Prostate gland (tissue), 2 donors: Measurements from ENCODE around the gene STOX2. TPM values are rescaled to one million over a fixed set of nuclear protein-coding genes. Genes with fewer than 3 reads are reported as not detected.

Experiments used
- DNase-seq: peaks from one replicate; pipeline ENCODE4 v3.0.0-alpha.2; 2019; ENCODE audit warnings: low spot score
- H3K27ac ChIP-seq, 2 donors: fragments of 200-600 bp; sonication (generic); 2 replicates each; pipeline ENCODE4 v1.5.1; 2017 to 2019
- H3K27me3 ChIP-seq: fragments of 200-600 bp; sonication (generic); replicated peaks from 2 replicates; pipeline ENCODE4 v1.5.1; 2019; ENCODE audit not compliant: insufficient read depth
- H3K36me3 ChIP-seq, 2 donors: fragments of 200-600 bp; sonication (generic); 1 replicate in 1 of 2; 2 replicates in 1 of 2; pipeline versions ENCODE4 v1.5.1 to v1.8.1; 2017 to 2019
- H3K4me1 ChIP-seq: fragments of 200-600 bp; sonication (generic); replicated peaks from 2 replicates; pipeline ENCODE4 v1.5.1; 2019
- H3K4me3 ChIP-seq, 2 donors: fragments of 200-600 bp; sonication (generic); 2 replicates each; pipeline ENCODE4 v1.5.1; 2017 to 2019
- H3K9me3 ChIP-seq: fragments of 200-600 bp; sonication (generic); 2 replicates; pipeline ENCODE4 v1.5.1; 2017
- POLR2A ChIP-seq: fragments of 450-650 bp; IDR thresholded peaks from one replicate; pipeline ENCODE4 v1.6.1; 2016; ENCODE audit warnings: antibody characterized with exemption, mild to moderate bottlenecking
- POLR2AphosphoS5 ChIP-seq: sonication (generic); formaldehyde crosslinking; IDR thresholded peaks from one replicate; pipeline ENCODE4 v1.6.1; 2017; ENCODE audit warnings: antibody characterized with exemption
- WGBS: methylation state at CpG from one replicate; pipeline ENCODE4 v1.1.5; 2018; 5-methylcytosine and 5-hydroxymethylcytosine counted together
- intact Hi-C: fragments of 100-400 bp; cut with DNase I; formaldehyde crosslinking; loops from one replicate; pipeline ENCODE4 v1.14.2; 2022
- total RNA-seq, 2 donors: library from RNA; depleted of rRNA; stranded (reverse); fragments of >200 nt; gene quantifications; one replicate each; pipeline ENCODE4 v1.1.0, GENCODE V29; 2016
- TF ChIP-seq, protein P1 (sequence below), 4 experiments: fragments of 200-600 bp in 2 of 4; fragments of 450-650 bp in 2 of 4; sonication (generic) in 2 of 4; IDR thresholded peaks; 1 replicate in 3 of 4; 2 replicates in 1 of 4; pipeline ENCODE4 v1.5.1; 2016 to 2019; ENCODE audit warnings: antibody characterized with exemption in 4 of 4, mild to moderate bottlenecking in 2 of 4, moderate library complexity in 2 of 4

Gene STOX2
- total RNA-seq, 2 donors from 2014 or later = 12.9 to 14.9 TPM

- peak overlapping the region; percentile 19 to 22 for H3K4me3 ChIP-seq
- TF ChIP-seq, protein P1, sequence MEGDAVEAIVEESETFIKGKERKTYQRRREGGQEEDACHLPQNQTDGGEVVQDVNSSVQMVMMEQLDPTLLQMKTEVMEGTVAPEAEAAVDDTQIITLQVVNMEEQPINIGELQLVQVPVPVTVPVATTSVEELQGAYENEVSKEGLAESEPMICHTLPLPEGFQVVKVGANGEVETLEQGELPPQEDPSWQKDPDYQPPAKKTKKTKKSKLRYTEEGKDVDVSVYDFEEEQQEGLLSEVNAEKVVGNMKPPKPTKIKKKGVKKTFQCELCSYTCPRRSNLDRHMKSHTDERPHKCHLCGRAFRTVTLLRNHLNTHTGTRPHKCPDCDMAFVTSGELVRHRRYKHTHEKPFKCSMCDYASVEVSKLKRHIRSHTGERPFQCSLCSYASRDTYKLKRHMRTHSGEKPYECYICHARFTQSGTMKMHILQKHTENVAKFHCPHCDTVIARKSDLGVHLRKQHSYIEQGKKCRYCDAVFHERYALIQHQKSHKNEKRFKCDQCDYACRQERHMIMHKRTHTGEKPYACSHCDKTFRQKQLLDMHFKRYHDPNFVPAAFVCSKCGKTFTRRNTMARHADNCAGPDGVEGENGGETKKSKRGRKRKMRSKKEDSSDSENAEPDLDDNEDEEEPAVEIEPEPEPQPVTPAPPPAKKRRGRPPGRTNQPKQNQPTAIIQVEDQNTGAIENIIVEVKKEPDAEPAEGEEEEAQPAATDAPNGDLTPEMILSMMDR (IDR thresholded peaks at IDR 0.05) = no peak
- no peak for TF ChIP-seq POLR2A
- TF ChIP-seq POLR2AphosphoS5 = no peak
- H3K4me1 ChIP-seq = no peaks in the 10 kb centered on the region
- H3K27ac ChIP-seq = peak overlapping the region; percentile 42 to 43
- H3K27me3 ChIP-seq = no peaks in the 10 kb centered on the region
- H3K36me3 ChIP-seq = no peaks in the 10 kb centered on the region
- peak; percentile 61 for DNase-seq
- 13% methylated on average over 17 of the region's 18 CpGs for WGBS
- H3K9me3 ChIP-seq = no peaks in the 10 kb centered on the region
- intact Hi-C loops = no loop called here
These were observed 28.7 kb upstream of the STOX2 start for GRCh38 chr4:183876268-183876934.

- intact Hi-C loops = no loop called here
- WGBS = 74% methylated on average over 4 of the region's 4 CpGs
- TF ChIP-seq POLR2AphosphoS5 (no peak), POLR2A (no peak)
- TF ChIP-seq, protein P1 (IDR thresholded peaks at IDR 0.05) = no peak
- Histone ChIP-seq H3K27me3 (no peaks in the 10 kb centered on the region), H3K9me3 (no peaks in the 10 kb centered on the region), H3K36me3 (no peaks in the 10 kb centered on the region), H3K4me3 (no peak overlapping the region), H3K4me1 (no peaks in the 10 kb centered on the region), H3K27ac (no peak overlapping the region)
- no peak for DNase-seq
These were observed 26.7 kb upstream of the STOX2 start for GRCh38 chr4:183878251-183878970.

DNA sequence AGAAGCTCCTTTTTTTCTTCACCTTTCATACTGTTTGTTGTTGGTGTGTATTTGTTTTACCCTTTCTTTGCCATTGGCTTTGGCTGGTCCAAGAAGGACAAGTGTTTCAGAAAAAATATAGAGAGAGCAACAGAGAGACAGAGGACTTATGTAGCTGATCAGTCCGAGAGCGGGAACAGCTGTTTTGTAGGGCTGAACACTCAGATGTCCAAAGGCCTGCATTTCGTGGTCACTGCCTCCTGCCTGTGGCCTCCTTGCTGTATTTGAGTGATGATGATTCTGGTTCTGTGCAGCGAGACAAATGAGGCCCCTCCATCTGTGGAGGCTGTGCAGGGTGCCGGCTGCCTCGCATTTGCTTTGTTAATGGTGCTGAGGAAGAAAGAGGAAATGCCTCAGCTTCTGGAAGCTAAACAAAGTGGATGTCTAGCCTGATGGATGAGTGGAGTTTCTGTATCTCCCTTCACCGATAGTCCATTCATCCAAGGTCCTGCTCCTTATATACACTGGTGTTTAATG lies 19.8 kb upstream of the STOX2 start:
- Histone ChIP-seq H3K36me3 (no peaks in the 10 kb centered on the region), H3K9me3 (no peaks in the 10 kb centered on the region), H3K27ac (no peak overlapping the region), H3K4me3 (no peak overlapping the region), H3K4me1 (no peaks in the 10 kb centered on the region), H3K27me3 (no peaks in the 10 kb centered on the region)
- no peak for DNase-seq
- intact Hi-C loops = no loop called here
- WGBS = 89% methylated on average over 7 of the region's 7 CpGs
- TF ChIP-seq, protein P1 (IDR thresholded peaks at IDR 0.05) = no peak
- TF ChIP-seq POLR2AphosphoS5 = no peak
- TF ChIP-seq POLR2A = no peak

GRCh38 chr4:183887351-183887750 lies 17.8 kb upstream of the STOX2 start:
- no peaks in the 10 kb centered on the region for H3K9me3 ChIP-seq
- TF ChIP-seq POLR2A (no peak), POLR2AphosphoS5 (no peak)
- TF ChIP-seq, protein P1 (IDR thresholded peaks at IDR 0.05) = no peak
- H3K36me3 ChIP-seq = no peaks in the 10 kb centered on the region
- H3K27ac ChIP-seq = no peak overlapping the region
- DNase-seq = no peak
- WGBS = 95% methylated on average over 4 of the region's 4 CpGs
- no peaks in the 10 kb centered on the region for H3K27me3 ChIP-seq
- intact Hi-C loops = no loop called here
- H3K4me3 ChIP-seq = no peak overlapping the region
- H3K4me1 ChIP-seq = no peaks in the 10 kb centered on the region
